BLaER1 treated with 17β-estradiol and CSF1 and Interleukin-3, amounts not matched to agents 10 nM and 100 nM (cell line): ENCODE measurements around the gene ADGRB2.

ENCODE experiments used
- H3K27ac ChIP-seq, 11 experiments: shearing (Covaris generic); formaldehyde crosslinking; 2 replicates each; pipeline ENCODE4 v1.8.1; 2022
- H3K27me3 ChIP-seq, 11 experiments: shearing (Covaris generic); formaldehyde crosslinking; 2 replicates each; pipeline ENCODE4 v1.8.1; 2022
- H3K36me3 ChIP-seq, 11 experiments: shearing (Covaris generic); formaldehyde crosslinking; 2 replicates each; pipeline ENCODE4 v1.8.1; 2022
- H3K4me1 ChIP-seq, 10 experiments: shearing (Covaris generic); formaldehyde crosslinking; 2 replicates each; pipeline ENCODE4 v1.8.1; 2022
- H3K4me2 ChIP-seq, 11 experiments: shearing (Covaris generic); formaldehyde crosslinking; 2 replicates each; pipeline ENCODE4 v1.8.1; 2022
- H3K4me3 ChIP-seq, 10 experiments: shearing (Covaris generic); formaldehyde crosslinking; 2 replicates each; pipeline ENCODE4 v1.8.1; 2022
- H3K9ac ChIP-seq, 11 experiments: shearing (Covaris generic); formaldehyde crosslinking; 2 replicates each; pipeline ENCODE4 v1.8.1; 2022
- H3K9me3 ChIP-seq, 11 experiments: shearing (Covaris generic); formaldehyde crosslinking; replicated peaks in 1 of 11; 2 replicates each; pipeline ENCODE4 v1.8.1; 2022
- H4K20me1 ChIP-seq, 11 experiments: shearing (Covaris generic); formaldehyde crosslinking; 2 replicates each; pipeline ENCODE4 v1.8.1; 2022
- Cebpa-rat ChIP-seq, 11 experiments: shearing (Covaris generic); IDR thresholded peaks; 2 replicates each; pipeline ENCODE4 v1.8.1; 2022

Gene ADGRB2

DNA sequence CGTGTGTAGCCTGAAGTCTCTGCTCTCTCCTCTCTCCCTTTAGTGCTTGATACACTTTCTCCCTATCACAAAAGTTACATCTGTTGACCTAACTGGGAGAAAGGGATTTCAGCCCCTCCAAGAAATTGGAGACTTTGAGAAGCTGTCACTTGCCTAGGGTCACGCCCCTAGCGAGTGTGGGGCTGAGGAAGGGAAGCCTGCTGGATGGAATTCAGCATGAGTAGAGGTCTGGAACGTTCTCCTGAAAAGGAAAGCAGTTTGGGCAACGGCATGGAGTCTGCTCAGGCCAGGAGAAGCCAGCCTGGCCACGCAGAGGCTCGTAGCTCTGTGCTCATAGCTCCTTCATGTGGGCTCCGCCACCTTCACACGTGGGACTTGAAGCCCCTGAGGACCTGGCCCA, 82.7 kb downstream of the ADGRB2 start:
- Histone ChIP-seq H3K4me3 (no peak overlapping the region), H3K4me1 (peaks cover 0 to 10% (median 0%) of the 10 kb centered on the region in 10 experiments; a peak in 3 of 20 replicates), H3K27me3 (no peaks in the 10 kb centered on the region; a peak in 1 of 22 replicates), H3K27ac (no peak overlapping the region), H3K9me3 (no peaks in the 10 kb centered on the region), H4K20me1 (peaks cover 0 to 11% (median 0%) of the 10 kb centered on the region in 11 experiments; a peak in 1 of 22 replicates), H3K9ac (no peak overlapping the region), H3K36me3 (no peaks in the 10 kb centered on the region), H3K4me2 (peak overlapping the region in 2 of 11 experiments; percentile 4 to 42; a peak in 1 of 22 replicates)
- TF ChIP-seq Cebpa-rat (IDR thresholded peaks at IDR 0.05): no peak

DNA sequence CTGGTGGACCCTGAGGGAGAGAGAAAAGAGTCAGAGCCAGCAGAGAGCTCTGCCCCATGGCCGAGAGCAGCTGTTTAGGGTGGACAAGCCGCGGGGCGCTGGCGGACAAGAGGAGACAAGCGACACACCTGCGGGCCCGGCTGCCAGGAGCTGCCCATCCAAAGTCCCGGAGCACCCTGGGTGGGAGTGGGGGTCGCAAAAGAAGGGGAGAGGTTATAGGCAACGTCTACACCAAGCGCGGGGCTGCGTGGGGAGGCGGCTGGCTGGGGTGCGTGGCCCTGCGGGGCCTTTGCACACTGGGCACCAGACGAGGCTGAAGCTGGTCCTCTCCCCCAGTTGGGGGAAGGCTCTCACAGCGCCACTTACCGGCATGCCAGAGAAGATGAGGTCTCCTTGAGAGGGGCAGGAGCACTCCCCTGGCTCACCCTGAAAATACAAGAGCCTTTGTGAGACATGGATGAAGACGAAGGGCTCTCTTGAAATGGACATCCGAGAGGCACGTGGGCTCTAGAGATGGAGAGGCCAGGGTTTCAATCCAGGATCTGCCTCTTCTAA, 84.4 kb downstream of the ADGRB2 start:
- Histone ChIP-seq H3K9me3 (no peaks in the 10 kb centered on the region), H3K27me3 (no peaks in the 10 kb centered on the region; a peak in 1 of 22 replicates), H3K9ac (no peak overlapping the region), H3K36me3 (no peaks in the 10 kb centered on the region), H3K4me2 (no peak overlapping the region), H3K4me1 (peaks cover 0 to 10% (median 0%) of the 10 kb centered on the region in 10 experiments; a peak in 3 of 20 replicates), H3K27ac (no peak overlapping the region), H3K4me3 (no peak overlapping the region), H4K20me1 (peaks cover 0 to 11% (median 0%) of the 10 kb centered on the region in 11 experiments; a peak in 1 of 22 replicates)
- no peak for TF ChIP-seq Cebpa-rat (IDR thresholded peaks at IDR 0.05)

DNA sequence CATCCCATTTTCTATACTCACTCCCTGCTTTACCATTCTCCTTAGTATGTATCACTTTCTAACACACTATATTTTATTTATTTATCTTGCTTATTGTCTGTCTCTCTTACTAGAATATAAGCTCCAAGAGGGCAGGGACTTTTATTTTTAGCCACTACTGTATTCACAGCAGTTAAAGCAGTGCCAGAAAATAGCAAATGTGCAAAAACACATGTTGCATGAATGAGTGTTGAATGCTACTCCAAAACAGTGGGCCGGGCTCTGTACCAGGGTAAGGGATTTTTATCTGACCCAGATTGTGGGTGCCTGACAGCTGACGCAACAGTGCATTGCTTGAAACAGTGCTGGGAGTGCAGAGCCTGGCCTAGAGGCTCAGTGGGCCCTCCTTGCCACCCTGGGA, 85.0 kb downstream of the ADGRB2 start:
- H3K9ac ChIP-seq: no peak overlapping the region
- H3K27me3 ChIP-seq: no peaks in the 10 kb centered on the region

DNA sequence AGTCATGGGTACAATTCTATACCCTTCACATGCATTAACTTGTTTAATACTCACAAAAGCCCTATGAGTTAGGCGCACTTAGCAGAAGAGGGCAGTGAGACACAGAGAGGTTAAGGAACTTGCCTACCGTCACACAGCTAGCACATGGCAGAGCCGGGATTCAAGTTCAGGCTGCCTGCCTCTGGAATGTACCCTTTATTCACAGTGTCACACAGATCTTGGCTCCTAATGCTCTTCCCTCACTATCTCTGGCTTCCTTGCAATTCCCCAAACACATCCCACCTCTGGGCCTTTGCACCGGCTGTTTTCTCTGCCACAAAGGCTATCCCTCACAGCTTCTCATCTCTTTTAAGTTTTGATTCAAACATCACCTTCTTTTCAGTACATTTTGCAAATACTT, 85.5 kb downstream of the ADGRB2 start:
- no peak overlapping the region for H3K4me2 ChIP-seq
- no peaks in the 10 kb centered on the region for H3K9me3 ChIP-seq
- H3K4me1 ChIP-seq: peaks cover 0 to 10% (median 0%) of the 10 kb centered on the region in 10 experiments; a peak in 3 of 20 replicates
- H4K20me1 ChIP-seq: peaks cover 0 to 7% (median 0%) of the 10 kb centered on the region in 11 experiments; a peak in 1 of 22 replicates
- no peak overlapping the region for H3K27ac ChIP-seq
- H3K36me3 ChIP-seq: no peaks in the 10 kb centered on the region
- no peak overlapping the region for H3K4me3 ChIP-seq
- no peak overlapping the region for H3K9ac ChIP-seq
- H3K27me3 ChIP-seq: no peaks in the 10 kb centered on the region
- no peak for TF ChIP-seq Cebpa-rat (IDR thresholded peaks at IDR 0.05)

More for the DNA sequence above, 85.0 kb downstream of the ADGRB2 start:
- no peak overlapping the region for H3K4me2 ChIP-seq
- H3K4me1 ChIP-seq: peaks cover 0 to 10% (median 0%) of the 10 kb centered on the region in 10 experiments; a peak in 3 of 20 replicates
- H3K36me3 ChIP-seq: no peaks in the 10 kb centered on the region
- peaks cover 0 to 7% (median 0%) of the 10 kb centered on the region in 11 experiments; a peak in 1 of 22 replicates for H4K20me1 ChIP-seq
- H3K27ac ChIP-seq: no peak overlapping the region
- H3K9me3 ChIP-seq: no peaks in the 10 kb centered on the region
- TF ChIP-seq Cebpa-rat (IDR thresholded peaks at IDR 0.05): no peak
- H3K4me3 ChIP-seq: no peak overlapping the region

DNA sequence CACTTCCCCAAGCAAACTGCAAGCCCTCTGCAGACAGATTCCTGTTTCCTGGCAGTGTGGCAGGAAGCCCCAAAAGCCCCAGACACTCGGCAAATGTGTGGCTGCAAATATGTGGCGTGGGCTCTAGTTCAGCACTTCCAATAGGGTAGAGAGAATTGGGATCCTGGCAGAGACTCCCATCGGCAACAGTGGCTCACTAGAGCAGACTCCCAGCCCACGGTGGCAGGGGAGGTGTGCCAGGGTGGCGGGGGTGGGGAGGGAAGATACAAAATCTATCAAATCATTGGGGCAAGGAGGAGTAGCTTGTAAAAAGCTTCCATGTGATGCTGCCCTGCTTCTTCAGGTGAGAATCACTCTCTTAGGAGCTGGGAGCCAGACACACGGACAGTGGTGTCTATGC, 86.2 kb downstream of the ADGRB2 start:
- H3K27me3 ChIP-seq: peaks cover 0 to 3% (median 0%) of the 10 kb centered on the region in 11 experiments; a peak in 1 of 22 replicates
- no peak overlapping the region for H3K27ac ChIP-seq
- H3K9me3 ChIP-seq: no peaks in the 10 kb centered on the region
- no peak overlapping the region for H3K9ac ChIP-seq
- H3K4me2 ChIP-seq: no peak overlapping the region
- no peak for TF ChIP-seq Cebpa-rat (IDR thresholded peaks at IDR 0.05)
- no peak overlapping the region for H3K4me3 ChIP-seq
- peaks cover 0 to 10% (median 0%) of the 10 kb centered on the region in 10 experiments; a peak in 3 of 20 replicates for H3K4me1 ChIP-seq
- H3K36me3 ChIP-seq: no peaks in the 10 kb centered on the region
- H4K20me1 ChIP-seq: peaks cover 0 to 4% (median 0%) of the 10 kb centered on the region in 11 experiments; a peak in 2 of 22 replicates

DNA sequence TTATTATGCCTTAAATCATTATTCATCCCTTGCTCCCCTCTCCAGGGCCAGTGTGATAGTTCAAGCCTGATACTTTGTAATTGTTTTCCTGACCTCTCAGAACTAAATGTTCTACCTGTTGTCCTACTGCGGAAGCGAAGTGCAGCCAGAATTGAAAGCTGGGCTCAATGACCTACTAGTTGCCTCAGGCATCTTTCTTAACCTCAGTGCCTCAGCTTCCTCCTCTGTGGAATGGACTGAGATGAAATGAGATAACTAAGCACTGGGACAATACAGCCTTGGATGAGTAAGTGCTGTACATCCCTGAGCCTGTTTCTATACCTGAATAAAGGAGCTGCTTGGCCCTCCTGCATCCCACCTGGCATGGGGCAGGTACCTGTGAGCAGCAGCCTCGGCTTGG, 86.7 kb downstream of the ADGRB2 start:
- Histone ChIP-seq H3K4me2 (no peak overlapping the region), H3K27ac (no peak overlapping the region), H3K4me3 (no peak overlapping the region), H3K9me3 (no peaks in the 10 kb centered on the region), H3K9ac (no peak overlapping the region), H3K27me3 (peaks cover 0 to 8% (median 0%) of the 10 kb centered on the region in 11 experiments; a peak in 3 of 22 replicates), H3K4me1 (peaks cover 0 to 8% (median 0%) of the 10 kb centered on the region in 10 experiments; a peak in 2 of 20 replicates), H4K20me1 (no peaks in the 10 kb centered on the region; a peak in 1 of 22 replicates), H3K36me3 (no peaks in the 10 kb centered on the region)
- TF ChIP-seq Cebpa-rat (IDR thresholded peaks at IDR 0.05): no peak
